Astrocyte of the hippocampus (primary cell): ENCODE results near the gene PTPRF.

Experiments
- DNase-seq: peaks from one replicate; pipeline ENCODE4 v3.0.0; 2011; ENCODE audit warnings: low read depth, low spot score

Gene PTPRF

DNA sequence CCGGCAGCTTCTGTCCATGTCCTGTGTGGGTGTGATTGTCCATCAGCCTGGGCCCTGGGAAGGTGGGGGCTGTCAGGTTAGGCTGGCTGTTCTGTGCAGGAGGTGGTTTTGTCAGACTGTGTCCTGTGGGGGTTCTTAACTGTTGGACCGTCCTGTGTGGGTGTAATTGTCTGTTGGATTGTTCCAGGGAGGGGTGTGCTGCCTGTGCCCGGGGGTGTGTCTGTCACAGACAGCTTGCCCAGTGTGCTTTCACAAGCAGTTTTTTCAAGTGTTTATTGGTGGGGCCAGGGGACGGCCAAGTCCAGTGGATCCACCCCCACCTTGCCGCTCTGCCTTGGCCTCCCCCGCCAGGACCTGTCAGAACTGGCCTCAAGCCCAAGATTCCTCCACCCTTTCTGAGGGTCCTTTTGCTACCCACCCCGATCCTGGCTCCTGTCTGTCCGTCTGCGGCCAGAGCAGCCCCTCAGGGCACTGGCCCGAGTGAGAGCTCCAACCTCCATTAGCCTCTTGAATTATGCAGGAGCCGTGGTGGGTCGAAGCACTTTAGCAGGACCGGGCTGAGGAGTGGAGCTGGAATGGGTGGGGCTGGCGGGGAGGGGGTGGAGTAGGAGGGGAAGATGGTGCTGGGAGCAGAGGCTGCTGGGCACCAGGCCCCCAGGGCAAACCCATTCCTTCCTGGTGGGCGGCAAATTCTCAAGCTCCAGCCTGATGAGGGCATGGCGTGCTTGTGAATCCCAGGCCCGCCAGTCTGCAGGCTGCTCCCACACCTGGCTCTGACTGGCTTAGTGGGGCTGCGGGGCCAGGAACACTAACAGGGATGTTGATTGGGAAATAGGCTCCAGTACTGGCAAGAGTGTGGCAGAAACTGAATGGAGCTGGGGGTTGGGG is 47.2 kb downstream of the PTPRF start:
- DNase-seq, result no peak

DNA sequence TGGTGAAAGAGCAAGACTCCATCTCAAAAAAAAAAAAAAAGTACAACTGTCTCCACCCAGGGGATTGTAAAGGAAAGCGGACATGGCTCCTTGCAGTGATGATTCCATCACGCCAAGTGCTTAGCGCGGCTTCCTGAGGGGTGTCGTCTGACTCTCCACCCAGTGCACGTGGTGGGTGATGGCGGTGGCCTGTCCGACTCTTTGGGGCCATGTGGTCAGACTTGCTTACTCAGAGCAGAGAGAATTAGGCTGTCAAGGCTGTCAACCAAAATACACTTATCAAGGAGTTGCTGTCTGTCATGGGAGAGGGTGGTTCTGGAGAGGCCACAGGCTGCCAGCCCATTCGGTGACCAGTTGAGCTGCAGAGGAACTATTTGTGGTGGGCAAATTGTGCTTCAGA is 49.4 kb downstream of the PTPRF start:
- no peak for DNase-seq

DNA sequence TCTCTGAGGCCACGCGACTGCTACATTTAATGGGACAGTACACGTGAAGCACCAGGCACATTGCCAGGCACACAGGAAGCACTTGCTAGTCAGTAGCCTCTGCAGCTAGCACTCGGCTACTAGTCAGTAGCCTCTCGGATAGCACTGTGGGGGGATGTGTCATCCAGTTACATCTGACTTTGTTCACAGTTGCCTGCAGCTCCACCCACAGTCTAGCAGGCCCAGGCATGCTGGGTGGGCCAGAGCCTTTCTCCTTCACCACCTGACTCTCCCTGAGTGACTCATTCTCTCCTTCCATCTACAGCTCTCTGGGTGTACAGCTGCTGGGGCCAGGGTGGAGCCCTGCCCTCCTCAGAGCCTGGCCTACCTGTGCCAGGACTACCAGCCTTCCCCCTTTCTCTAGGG is 51.5 kb downstream of the PTPRF start:
- DNase-seq, result peak; percentile 96

DNA sequence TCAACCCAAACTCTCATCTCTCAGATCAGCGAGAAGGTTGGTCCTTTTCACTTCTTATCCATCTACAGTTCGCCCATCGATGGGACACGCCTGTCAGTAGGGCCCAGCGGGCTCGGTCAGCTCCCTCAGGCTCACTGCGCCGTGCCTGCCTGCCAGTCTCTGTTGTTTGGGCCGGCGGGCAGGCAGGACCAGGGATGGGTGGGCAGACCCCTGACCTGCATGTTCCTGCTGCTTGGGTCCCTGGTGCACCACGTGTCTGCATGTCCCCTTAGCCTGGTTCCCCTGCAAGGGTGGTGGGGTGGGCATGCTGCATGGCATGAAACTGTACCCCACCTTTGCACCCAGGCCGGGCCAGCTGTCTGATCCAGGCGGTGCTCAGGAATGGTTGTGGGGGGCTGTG is 52.4 kb downstream of the PTPRF start:
- DNase-seq, result no peak

DNA sequence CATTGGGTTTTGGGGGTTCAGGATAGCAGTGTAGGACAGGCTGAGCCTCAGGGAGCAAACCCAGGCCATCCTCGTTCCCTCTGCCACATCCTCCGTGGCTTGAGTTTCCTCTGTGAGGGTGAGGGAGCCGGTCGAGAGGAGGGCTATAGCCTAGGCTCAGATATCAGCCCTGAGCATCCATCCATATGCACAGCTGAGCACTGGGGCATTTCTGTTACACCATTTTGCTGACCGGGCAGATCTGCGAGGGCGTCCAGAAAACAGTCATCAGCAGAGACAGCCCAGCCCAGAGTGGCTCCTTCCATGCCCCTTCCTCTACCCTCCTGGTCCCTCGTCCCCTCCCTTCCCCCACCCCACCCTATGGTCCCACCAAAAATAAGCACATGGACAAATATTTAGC is 53.5 kb downstream of the PTPRF start:
- DNase-seq, result no peak

DNA sequence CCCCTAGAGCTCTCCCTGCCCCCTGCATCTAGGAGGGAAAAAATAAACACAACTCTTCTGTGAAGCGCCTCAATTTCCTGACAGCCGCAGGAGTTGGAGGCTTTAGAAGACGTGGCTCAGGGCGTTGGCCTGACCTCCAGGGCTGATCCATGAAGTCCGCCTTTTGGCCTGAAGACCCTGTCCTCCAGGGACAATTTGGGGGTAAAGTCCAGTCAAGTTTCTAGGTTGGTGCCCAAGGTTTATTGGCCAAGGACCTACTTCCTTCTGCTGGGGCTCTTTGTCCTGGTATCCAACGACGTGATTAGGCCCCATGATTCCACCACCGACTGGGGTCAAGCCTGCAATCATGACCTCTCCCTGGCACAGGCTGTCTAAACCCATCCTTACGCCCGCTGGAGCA is 54.9 kb downstream of the PTPRF start:
- DNase-seq, result no peak

DNA sequence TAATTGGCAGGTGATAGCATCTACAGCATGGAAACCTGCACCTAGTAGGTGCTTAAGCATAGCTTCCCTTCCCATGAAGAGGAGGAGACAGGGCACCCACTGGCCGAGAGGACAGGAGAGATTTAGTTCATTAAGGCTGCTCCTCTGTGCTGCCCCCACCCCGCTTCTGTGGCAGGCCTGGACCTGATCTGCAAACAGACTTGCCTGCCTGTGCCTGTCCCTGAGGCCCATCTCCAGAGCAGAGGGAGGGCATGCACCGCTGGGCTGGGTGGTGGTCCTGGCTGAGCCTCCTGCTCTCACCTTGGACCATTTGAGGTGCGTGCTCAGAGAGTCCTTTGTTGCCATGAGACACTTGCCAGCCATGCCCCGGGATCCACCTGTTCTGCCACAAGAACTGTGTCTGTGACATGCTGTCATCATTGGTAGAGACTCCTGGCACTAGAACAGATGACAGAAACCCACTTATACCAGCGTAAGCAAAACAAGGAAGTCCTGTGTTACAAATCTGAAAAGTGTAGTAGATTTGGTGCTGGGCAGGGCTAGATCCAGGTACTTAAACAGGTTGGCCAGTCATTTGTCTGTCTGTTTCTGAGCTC is 55.6 kb downstream of the PTPRF start:
- DNase-seq, result no peak

DNA sequence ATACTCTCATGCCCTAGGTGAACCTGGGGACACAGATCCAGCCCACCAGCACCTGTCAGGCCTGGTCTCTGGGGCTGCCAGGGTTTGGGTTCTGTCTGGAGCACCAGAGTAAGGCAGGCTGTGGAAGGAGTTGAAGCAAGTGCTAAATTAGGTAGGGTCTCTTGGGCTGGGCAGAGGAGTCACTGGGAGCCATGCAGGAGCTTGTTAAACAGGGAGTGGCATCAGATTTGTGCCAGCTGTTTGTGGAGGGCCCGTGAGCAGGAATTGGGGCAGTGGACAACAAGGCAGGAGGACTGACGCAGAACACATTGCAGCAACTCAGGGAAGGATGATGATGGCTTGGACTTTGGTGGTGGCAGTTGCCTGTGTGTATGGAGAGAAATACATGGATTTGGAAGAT is 56.3 kb downstream of the PTPRF start:
- DNase-seq, result no peak

DNA sequence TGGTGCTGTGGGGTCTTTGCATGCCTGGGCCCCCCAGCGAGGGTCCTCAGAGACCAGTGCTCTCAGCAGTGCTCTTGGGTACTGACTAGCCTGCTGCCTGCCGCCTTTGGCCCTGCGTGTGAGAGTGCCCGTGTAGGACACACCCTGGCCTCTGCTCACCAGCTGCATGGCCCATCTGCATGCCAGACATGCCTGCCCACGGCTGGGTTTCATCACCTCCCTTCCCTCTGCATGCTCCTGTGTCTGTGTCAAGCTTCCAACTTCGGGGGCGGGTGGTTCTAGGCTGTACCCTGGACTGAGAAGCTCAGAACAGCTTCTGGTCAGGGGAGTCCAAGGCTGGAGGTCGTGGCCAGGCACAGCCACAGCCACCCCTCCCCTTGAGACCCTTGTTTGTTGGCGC is 56.9 kb downstream of the PTPRF start:
- DNase-seq, result no peak

DNA sequence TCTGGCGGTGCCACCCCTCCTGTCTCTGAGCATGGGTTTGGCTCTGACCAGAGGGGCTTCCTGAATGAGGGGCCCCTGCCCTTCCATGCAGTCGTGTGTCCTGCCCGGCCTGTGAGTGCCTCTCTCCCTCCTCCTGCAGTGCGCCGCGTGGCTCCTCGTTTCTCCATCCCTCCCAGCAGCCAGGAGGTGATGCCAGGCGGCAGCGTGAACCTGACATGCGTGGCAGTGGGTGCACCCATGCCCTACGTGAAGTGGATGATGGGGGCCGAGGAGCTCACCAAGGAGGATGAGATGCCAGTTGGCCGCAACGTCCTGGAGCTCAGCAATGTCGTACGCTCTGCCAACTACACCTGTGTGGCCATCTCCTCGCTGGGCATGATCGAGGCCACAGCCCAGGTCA is 57.9 kb downstream of the PTPRF start:
- no peak for DNase-seq

DNA sequence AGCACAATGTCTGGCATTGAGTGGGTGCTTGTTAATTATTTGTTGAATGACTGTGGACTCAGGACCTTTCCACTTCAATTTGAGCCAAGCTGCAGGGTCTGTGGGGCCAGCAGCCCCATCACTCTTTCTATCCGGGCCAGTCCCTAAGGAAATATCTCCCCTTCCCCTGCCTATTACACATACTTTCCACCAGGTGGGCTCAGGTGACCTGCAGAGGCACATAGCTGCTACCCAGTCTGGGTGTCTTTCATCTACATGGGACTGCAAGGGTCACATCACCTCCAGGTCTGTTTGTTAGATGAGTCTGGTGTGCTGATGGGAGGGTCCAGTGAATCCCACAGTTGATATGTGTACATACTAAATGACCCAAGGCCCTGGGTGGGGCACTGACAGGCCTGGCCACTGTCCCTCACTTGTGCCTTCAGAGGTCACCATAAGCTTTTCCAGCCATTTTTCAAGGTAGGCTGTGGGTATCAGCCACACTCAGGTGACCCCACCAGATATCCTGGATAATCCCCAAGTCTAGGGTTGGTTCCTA is 59.8 kb downstream of the PTPRF start:
- no peak for DNase-seq

DNA sequence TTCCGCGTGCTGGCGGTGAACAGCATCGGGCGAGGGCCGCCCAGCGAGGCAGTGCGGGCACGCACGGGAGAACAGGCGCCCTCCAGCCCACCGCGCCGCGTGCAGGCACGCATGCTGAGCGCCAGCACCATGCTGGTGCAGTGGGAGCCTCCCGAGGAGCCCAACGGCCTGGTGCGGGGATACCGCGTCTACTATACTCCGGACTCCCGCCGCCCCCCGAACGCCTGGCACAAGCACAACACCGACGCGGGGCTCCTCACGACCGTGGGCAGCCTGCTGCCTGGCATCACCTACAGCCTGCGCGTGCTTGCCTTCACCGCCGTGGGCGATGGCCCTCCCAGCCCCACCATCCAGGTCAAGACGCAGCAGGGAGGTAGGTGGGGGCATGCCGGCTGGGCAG is 60.5 kb downstream of the PTPRF start:
- no peak for DNase-seq

DNA sequence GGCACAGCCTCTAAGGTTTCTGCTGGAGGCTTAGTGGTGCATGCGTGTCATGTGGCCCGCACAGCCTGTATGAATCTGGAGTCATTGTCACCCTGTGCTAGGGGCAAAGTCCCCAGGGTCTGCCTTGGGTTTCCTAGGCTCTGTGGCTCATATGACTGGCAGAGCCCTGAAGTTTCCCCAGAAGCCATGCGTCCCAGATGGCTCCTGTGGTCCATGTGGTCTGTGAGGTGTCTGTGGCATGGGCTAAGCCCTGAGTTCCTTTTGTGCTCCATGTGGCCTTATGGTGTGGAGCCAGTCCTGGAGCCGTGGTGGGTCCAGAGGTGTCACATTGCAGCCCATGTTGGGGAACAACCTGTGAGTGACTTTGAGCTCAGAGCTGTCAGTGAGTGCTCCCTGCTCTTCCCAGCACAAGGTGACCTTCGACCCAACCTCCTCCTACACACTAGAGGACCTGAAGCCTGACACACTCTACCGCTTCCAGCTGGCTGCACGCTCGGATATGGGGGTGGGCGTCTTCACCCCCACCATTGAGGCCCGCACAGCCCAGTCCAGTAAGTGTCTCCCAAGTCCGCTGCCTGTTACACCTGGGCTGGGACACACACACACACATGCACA is 61.5 kb downstream of the PTPRF start:
- no peak for DNase-seq

DNA sequence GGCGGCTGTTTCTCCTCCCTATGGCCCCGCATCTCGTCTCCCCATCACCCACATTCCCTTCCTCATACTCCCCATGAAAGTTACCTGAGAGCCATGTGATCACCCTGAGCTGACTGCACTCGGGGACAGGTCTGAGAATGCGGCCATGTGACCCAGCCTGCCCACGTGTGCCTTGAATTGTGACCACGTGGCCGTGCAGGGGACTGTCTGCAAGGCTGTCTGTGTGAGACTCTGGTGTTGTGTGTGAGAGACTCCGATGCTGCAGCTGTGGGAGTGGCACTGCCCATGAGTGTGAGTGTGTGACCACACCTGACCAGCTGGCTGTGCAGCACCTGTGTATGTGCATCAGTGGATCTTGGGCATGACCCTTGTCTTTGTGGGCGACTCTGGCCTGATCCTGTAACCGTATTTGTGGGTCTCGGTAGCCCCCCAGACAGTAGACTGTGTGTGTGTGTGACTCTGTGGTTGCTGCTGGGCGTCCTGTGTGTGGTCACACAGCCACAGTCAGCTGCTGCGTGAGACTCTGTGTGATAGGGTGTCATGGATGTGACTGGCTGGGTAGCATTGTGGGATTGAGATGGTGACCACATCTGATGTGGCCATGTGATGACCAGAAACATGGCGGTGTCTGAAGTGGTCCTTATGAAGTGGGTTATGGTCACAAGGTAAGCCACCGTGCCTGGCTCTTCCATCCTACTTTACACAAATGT is 62.4 kb downstream of the PTPRF start:
- no peak for DNase-seq

DNA sequence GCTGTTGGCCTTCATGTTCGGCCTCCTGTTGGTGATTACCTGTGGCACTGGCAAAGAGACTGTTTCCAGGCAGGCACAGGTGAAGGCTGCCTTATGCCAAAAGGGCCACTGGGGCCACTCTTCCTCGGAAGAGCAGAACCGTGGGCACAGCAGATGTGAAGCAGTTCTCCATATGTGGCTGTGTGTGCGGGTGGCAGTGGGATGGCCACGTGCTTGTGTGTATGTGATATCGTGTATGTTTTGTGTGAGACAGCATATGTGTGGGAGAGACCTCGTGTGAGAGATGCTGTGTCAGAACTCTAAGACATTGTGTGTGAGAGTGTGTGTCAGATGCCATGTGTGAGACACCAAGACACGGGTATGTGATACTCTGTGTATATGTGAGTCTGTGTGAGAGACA is 65.9 kb downstream of the PTPRF start:
- no peak for DNase-seq

DNA sequence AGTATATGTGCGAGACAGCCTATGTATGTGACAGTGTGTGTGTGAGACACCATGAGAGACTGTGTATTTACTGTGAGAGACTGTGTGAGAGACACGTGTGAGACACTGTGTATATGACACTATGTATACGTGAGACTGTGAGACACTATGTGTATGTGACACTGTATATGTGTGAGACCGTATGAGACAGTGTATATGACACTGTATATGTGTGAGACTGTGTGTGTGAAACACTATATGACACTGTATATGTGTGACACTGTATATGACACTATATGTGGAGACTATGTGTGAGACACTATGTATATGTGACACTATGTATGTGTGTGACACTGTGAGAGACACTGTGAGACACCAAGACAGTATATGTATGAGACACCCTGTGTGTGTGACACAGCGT is 66.3 kb downstream of the PTPRF start:
- no peak for DNase-seq

DNA sequence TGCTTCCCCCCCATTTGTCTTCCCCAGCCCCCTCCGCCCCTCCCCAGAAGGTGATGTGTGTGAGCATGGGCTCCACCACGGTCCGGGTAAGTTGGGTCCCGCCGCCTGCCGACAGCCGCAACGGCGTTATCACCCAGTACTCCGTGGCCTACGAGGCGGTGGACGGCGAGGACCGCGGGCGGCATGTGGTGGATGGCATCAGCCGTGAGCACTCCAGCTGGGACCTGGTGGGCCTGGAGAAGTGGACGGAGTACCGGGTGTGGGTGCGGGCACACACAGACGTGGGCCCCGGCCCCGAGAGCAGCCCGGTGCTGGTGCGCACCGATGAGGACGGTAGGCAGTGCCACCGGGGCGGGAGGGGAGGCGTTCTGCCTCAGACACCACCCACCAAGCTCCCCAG is 67.0 kb downstream of the PTPRF start:
- no peak for DNase-seq

DNA sequence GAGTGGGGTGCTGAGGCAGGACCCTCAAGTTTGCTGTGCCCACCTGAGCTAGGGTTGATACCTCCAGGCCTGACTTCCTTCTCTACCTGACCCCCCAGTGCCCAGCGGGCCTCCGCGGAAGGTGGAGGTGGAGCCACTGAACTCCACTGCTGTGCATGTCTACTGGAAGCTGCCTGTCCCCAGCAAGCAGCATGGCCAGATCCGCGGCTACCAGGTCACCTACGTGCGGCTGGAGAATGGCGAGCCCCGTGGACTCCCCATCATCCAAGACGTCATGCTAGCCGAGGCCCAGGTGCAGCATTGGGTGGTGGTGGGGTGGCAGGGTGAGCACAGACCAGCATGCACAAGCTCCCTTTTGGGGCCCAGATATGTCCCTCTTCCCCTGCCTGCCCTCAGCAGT is 67.9 kb downstream of the PTPRF start:
- DNase-seq, result no peak

DNA sequence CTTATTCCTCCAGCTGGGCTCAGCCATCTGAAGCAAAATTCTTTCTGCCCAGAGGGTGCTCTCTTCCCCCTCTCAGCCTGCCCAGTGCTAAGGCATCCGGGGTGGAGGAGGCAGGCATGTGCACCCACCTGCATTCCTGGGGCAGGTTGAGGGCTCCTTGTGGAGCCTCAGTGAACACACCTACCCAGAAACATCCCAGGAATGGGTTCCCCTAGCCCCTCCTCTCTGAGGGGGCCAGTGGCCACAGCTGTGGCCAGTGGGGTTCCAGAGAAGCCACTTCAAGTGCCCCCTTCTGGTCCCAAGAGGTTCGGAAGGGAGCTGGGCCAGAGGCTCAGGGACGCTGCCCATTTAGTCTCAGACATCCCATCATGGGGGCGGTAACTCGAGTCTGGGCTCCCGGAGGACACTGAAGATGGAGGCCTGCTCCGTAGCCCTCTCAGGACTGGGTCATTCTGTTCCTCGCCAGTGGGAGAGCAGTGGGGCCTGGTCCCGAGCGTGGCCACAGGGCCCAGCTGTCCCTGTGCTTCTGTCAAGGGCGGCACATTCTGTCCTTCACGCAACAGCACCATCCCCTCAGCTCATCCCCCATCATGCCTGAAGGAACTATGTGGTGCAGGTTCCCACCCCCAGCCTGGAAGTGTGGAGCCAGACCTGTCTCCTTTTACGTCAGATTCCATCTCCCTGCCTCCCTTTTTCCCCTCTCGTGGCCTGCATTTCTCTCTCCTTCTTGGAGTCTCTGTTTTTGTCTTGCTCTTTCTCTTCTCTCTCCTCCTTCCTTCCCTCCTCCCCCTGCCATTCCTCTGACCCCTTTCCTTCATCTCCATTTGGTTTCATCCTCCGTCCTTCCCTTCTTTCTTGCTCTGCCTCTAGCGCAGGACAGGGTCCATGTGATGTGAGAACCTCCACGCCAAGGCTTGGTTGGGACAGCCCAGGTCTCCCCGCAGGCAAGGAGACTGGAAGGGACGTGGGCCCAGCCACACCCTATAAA is 69.6 kb downstream of the PTPRF start:
- no peak for DNase-seq

DNA sequence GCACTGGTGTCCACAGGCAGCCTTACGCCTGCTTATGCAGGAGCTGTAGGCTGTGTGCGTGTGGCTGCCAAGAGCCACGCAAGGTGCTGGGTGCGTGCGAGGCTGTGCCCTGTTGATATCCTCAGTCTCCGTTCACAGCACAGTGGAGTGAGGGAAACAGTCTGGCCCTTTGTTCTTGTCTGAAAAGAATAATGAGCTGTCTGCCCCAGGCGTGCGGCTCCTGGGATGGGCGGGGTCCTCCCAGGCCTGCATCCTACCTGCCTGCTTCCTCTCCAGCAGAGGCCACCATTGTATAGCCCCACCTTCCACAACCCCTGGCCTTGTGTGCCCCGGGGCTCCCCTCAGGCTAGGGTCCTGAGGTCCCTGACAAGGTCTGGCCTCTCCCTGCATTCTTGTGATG is 72.3 kb downstream of the PTPRF start:
- no peak for DNase-seq

DNA sequence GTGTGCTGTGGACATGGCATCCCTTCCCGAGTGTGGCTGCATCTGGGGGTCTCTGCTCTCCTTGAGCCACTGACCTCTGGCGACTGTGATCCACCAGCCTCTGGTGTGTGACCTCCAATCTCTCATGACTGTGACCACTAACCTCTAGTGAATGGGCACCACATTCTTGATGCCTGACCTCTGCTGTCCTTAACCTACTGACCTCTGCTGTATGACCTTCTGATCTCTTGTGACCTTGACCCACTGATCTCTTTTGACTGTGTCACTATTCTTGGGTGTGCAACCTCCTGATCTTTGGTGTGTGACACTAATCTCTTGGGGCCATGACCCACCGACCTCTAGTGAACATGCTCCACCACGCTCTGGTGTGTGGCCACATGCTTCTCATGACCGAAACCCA is 73.5 kb downstream of the PTPRF start:
- no peak for DNase-seq
